ENCODE measurements around the gene ZBTB16.

ZBTB16 gene

DNA sequence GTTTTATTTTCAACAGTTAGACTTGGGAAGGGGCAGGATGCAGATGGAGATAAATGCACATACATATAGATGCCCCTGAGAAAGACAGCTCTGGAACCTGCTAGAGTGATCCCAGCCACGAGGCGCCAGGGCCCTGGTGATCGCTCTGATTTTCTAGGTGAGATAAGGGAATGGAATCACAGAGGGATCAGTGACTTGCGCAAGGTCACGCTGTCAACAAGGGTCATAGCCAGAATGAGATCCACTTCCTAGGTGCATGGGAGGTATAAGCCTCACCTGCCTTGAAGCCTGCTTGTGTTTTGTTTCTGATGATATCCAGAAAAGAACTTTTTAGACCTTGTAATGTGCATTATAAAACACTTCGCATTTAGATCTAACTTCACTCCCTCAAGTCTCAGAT lies 47.5 kb downstream of the ZBTB16 start:
- DNase-seq (ENCODE audit: low spot score): no peak

GRCh38 chr11:114108501-114109205 lies 49.1 kb downstream of the ZBTB16 start:
- no peak for DNase-seq (ENCODE audit: low spot score)

GRCh38 chr11:114109206-114110090 lies 49.9 kb downstream of the ZBTB16 start:
- no peak for DNase-seq (ENCODE audit: low spot score)

DNA sequence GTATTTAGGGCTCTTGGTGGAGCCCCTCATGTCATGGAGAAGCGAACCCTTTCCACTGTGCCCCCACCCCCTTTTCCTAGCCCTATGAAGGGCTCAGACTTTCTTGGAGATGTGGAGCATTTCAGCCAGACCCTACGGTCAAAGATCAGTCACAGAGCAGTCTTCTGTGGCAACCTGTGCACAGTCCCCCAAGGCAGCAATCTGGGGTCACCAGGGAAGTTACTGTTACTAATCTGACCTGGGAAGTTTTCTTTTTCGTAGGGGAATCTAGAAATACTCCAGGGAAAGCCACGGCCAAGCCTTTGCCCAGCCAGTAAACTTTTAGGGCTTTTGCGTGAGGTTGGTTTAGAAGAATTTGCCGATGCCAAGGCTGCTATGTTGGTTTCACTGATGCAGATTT lies 50.6 kb downstream of the ZBTB16 start:
- no peak for DNase-seq (ENCODE audit: low spot score)

GRCh38 chr11:114110952-114111947 lies 51.7 kb downstream of the ZBTB16 start:
- DNase-seq (ENCODE audit: low spot score): no peak

DNA sequence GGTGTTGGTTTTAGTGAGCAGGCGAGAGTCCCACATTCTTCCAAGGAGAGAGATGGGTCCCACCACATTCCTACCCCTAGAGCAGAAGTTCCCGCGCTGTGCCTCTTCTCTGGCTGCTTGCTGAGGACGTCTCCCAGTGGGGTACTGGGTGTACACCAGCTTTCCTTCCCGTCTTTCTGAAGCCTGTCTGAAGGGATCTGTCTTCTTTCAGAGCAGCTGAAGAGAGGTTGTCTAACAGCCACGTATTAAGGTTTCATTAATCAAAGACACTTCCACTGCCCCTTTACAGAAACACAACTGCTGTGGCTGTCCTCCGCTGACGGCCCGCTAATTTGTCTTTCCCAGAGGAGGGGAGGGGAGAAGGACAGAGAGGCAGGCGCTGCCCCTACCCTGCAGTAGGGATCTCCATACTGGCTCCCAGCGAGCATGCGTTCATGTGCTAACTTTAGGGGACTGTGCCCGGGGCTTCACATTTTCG lies 56.0 kb downstream of the ZBTB16 start:
- DNase-seq (ENCODE audit: low spot score): no peak

DNA sequence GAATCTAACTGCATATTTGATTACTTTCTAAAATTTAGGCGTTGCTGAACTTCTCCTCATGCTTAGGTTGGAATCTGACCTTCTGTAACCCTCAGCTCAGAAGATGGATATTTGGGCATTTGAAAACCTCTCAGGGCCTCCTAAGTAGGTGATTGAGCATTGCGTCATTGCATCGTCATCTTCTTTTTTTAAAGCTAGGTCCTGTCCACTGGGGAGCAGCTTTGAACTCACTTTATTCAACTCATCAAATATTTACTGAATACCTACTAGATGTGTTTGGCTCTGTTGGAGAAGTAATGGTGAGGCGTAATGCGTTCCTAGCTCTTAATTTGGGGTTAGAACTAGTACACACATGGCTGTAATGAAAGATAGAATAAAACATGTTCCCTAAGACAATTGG lies 56.8 kb downstream of the ZBTB16 start:
- DNase-seq (ENCODE audit: low spot score): no peak

GRCh38 chr11:114116800-114117199 lies 57.3 kb downstream of the ZBTB16 start:
- no peak for DNase-seq (ENCODE audit: low spot score)

DNA sequence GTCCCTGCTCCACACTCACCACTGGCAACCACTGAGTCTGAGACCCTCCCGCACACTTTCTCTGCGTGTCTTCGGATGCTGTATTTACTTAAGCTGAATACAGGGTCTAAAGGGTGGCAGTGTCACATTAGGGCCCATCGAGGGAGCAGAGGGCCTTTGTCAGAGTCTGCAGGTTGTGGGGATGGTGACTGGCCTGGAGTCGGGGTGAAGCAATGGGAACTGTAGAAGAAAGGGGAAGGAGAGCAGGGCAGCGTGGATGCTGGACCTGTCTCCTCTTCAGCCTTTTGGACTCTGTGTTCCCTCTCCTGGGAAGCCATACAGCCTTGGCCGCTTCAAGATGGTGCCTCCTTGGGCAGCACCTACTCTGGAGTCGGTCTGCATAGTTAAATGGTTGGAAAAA lies 61.1 kb downstream of the ZBTB16 start:
- DNase-seq (ENCODE audit: low spot score): no peak

GRCh38 chr11:114121138-114121537 lies 61.6 kb downstream of the ZBTB16 start:
- no peak for DNase-seq (ENCODE audit: low spot score)

DNA sequence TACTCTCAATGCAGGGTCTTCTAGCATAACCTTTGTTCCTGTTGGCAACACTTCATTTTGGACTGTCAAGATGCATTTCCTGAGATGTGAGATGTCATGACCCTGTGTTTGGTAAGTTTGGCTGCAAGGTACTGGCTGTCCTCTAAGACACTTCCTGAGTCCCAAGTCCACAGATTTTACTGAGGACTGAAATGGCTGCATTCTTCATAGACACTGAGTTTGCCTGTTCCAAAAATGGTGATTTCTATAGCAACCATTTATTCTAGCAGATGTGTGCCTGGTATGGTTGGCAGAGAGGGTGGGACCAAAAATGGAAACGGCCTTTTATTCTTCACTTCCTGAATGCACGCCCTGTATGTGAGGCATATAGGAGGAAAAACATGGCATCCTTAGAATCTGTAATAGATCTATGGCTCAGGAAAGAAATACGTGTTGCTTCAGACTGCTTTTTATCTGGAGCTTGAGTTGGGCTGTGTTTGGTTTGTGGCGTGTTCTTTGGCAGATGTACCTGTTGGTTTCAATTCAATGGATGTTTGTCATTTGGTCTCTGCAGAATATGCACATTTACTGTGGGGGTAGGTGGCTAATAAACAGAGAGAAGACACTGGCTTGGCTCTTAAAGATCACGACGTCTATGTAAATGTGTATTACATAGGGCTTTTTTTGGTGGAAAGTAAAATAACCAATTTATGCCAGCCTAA lies 62.4 kb downstream of the ZBTB16 start:
- DNase-seq (ENCODE audit: low spot score): no peak

DNA sequence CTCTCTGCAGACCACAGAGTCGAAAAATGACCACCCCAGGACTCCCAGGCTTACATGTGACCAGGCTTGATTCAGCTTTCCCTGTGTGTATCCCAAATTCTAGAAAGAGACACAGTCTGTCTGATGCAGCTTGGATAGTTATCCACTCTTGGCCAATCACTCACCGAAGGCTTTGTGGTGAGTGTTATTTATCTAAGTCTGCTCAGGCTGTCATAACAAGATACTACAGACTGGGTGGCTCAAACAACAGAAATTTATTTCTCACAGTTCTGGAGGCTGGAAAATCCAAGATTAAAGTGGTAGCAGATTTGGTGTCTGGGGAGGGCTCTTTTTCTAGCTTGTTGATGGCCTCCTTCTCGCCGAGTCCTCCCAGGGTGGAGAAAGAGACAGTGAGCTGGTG lies 63.2 kb downstream of the ZBTB16 start:
- DNase-seq (ENCODE audit: low spot score): no peak

GRCh38 chr11:114123692-114124330 lies 64.3 kb downstream of the ZBTB16 start:
- DNase-seq (ENCODE audit: low spot score): no peak

GRCh38 chr11:114124601-114125144 lies 65.2 kb downstream of the ZBTB16 start:
- DNase-seq (ENCODE audit: low spot score): no peak

GRCh38 chr11:114125531-114125930 lies 66.0 kb downstream of the ZBTB16 start:
- DNase-seq (ENCODE audit: low spot score): no peak

DNA sequence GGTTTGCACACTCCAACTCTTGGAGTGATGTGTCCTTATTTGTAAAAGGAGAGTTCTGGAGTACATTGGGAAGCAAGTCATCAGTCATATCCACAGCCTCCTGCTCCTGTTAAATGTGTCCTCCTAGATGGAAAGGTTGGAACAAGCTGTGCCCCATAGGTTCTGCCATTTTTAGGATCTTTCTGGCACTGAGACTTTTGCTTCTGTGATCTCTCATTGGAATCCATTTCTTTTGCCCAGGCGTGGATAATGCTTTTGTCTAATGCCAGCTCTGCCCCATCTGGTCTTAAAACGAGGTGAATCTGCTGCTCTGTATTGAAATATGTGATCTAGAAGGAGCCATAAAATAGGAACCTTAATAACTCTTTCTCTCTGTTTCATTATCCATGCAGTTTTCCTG lies 66.4 kb downstream of the ZBTB16 start:
- no peak for DNase-seq (ENCODE audit: low spot score)

DNA sequence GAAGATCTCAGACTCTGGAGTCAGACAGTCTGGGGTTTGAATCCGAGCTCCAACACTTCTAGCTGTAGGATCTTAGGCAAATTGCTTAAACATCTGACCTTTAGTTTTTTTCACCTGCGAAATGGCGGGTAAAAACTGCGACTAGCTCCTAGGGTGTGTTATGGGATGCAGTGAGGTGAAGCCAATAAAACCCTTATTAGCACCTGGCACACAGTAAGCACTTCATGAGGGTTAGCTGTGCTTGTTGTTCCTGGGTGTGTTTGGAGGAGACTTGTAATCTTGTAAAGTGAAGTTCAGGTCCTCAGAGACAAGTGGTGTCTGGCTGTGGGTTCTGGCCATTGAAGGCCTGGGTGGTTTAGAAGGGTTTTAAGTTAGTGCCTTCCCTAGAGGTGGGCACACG lies 68.9 kb downstream of the ZBTB16 start:
- no peak for DNase-seq (ENCODE audit: low spot score)

DNA sequence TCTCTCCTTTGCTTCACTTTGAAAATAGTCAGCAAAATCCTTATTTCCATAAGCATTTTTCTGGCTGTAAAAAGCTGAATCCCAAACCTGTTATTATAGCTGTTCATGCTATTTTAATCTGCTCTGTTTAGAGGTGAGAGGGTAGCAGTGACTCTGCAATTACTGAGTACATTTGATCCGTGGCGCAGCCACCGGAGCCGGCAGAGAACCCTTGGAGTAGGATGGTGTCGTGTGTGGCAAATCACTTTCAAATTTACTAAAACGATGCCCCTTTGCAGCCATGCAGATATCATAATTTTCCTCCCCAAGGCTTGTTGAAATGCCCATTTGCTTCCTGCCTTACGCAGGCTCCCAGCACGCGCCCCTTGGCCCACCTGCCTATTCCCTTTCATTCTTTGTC lies 69.6 kb downstream of the ZBTB16 start:
- DNase-seq (ENCODE audit: low spot score): no peak

DNA sequence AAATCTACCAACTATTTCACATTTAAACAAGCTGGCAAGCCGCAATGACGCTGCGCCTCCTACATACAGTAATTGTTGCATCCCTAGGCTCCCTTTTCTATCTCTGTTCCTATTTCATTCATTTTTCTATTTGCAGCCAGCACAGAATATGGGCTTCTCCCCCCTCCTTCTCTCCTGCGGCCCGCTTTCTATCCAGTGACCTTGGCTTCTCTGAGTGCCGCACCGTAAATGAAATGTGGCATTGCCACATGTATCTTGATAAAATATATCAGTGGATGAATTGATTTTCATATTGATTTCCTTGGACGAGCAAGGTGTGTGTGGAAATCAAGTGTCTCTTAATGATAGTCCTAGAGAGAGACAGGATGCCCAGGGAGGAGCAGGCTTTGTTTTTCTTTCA lies 70.2 kb downstream of the ZBTB16 start:
- no peak for DNase-seq (ENCODE audit: low spot score)

DNA sequence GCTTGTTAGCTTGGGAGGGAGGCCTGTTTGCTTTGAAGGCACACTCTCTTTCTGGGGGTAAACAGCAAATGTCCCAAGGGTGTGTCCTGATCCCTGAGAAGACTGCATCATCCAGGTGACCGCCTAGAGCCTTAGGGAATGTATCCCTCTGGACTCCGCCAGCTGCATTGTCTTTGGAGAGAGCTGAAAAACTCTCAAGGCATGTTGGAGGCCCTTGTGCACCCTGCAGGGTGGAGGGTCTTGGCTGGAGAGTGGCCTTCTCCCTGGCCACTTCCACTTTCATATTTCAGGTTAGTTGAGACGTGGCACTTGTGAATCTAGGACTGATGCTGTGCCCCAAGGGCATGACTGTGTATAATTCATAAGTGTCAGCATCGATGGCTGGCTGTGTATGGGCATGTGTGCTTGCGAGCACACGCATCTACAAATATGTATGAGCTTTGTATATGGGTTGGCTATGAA lies 70.6 kb downstream of the ZBTB16 start:
- no peak for DNase-seq (ENCODE audit: low spot score)
